KMS-11 (cell line): ENCODE measurements around the gene PLEKHM3.

Experiments
- H2AFZ ChIP-seq: fragments of 200-600 bp; sonication (generic); 2 replicates; pipeline ENCODE4 v1.6.1; 2016; ENCODE audit warnings: antibody characterized with exemption, mixed run types, low read depth
- H3K27ac ChIP-seq: fragments of 200-600 bp; sonication (generic); 2 replicates; pipeline ENCODE4 v1.6.1; 2016; ENCODE audit warnings: mild to moderate bottlenecking, mixed run types
- H3K27me3 ChIP-seq: fragments of 200-600 bp; sonication (generic); 2 replicates; pipeline ENCODE4 v1.6.1; 2017; ENCODE audit warnings: mild to moderate bottlenecking, low read depth, mixed run types, moderate library complexity; ENCODE audit not compliant: insufficient read depth
- H3K36me3 ChIP-seq: fragments of 200-600 bp; sonication (generic); 2 replicates; pipeline ENCODE4 v1.6.1; 2017; ENCODE audit warnings: mild to moderate bottlenecking, mixed run types; ENCODE audit not compliant: insufficient read depth
- H3K4me1 ChIP-seq: fragments of 200-600 bp; sonication (generic); 2 replicates; pipeline ENCODE4 v1.6.1; 2016; ENCODE audit warnings: mild to moderate bottlenecking, low read depth, mixed run types; ENCODE audit not compliant: poor library complexity, severe bottlenecking
- H3K4me2 ChIP-seq: fragments of 200-600 bp; sonication (generic); 2 replicates; pipeline ENCODE4 v1.7.0; 2016; ENCODE audit warnings: mild to moderate bottlenecking, mixed run types
- H3K4me3 ChIP-seq: fragments of 200-600 bp; sonication (generic); IDR thresholded peaks from 2 replicates; pipeline ENCODE4 v1.6.1; 2017; ENCODE audit warnings: low read depth, low read length, mixed read lengths; ENCODE audit not compliant: insufficient read depth
- H3K79me2 ChIP-seq: fragments of 200-600 bp; sonication (generic); 2 replicates; pipeline ENCODE4 v1.6.1; 2016; ENCODE audit warnings: low read depth, mixed run types; ENCODE audit not compliant: insufficient read depth
- H3K9ac ChIP-seq: fragments of 200-600 bp; sonication (generic); 2 replicates; pipeline ENCODE4 v1.6.1; 2016; ENCODE audit warnings: mild to moderate bottlenecking, mixed run types
- H4K20me1 ChIP-seq: fragments of 200-600 bp; sonication (generic); 2 replicates; pipeline ENCODE4 v1.6.1; 2016; ENCODE audit warnings: mild to moderate bottlenecking, mixed run types; ENCODE audit not compliant: insufficient read depth
- TF ChIP-seq, protein P1 (sequence below): fragments of 200-600 bp; sonication (generic); conservative IDR thresholded peaks from 2 replicates; pipeline ENCODE4 v1.6.1; 2017; ENCODE audit warnings: low read depth, mild to moderate bottlenecking, antibody characterized with exemption, low read length, moderate library complexity, mixed read lengths

PLEKHM3 gene

DNA sequence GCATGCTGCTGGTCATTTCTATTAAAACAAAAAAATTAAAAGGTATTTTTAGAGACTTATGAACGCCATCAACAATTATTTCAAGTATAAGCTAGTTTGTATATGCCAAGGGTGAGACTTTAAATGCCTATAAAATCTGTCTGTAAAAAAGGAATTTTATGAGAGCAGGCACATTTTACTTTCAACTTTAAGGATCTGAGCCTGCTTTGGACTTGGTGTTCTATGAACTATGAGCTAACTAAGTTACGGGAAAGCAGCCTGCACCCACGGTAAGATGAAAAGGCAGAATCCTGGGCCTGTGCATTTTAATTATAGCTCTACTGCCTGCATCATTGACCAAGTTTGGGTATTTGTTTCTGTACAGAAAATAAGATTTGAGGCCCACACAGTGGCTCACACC is 95.4 kb downstream of the PLEKHM3 start:
- no peaks in the 10 kb centered on the region for H4K20me1 ChIP-seq
- no peaks in the 10 kb centered on the region for H3K4me1 ChIP-seq
- no peak overlapping the region for H2AFZ ChIP-seq
- no peak overlapping the region for H3K4me2 ChIP-seq
- no peaks in the 10 kb centered on the region for H3K79me2 ChIP-seq
- no peaks in the 10 kb centered on the region for H3K27me3 ChIP-seq
- no peak overlapping the region for H3K27ac ChIP-seq
- H3K9ac ChIP-seq, result no peak overlapping the region
- no peaks in the 10 kb centered on the region for H3K36me3 ChIP-seq
- TF ChIP-seq, protein P1, sequence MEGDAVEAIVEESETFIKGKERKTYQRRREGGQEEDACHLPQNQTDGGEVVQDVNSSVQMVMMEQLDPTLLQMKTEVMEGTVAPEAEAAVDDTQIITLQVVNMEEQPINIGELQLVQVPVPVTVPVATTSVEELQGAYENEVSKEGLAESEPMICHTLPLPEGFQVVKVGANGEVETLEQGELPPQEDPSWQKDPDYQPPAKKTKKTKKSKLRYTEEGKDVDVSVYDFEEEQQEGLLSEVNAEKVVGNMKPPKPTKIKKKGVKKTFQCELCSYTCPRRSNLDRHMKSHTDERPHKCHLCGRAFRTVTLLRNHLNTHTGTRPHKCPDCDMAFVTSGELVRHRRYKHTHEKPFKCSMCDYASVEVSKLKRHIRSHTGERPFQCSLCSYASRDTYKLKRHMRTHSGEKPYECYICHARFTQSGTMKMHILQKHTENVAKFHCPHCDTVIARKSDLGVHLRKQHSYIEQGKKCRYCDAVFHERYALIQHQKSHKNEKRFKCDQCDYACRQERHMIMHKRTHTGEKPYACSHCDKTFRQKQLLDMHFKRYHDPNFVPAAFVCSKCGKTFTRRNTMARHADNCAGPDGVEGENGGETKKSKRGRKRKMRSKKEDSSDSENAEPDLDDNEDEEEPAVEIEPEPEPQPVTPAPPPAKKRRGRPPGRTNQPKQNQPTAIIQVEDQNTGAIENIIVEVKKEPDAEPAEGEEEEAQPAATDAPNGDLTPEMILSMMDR, result no peak
- H3K4me3 ChIP-seq, result no peak overlapping the region

GRCh38 chr2:207928079-207928478 is 97.2 kb downstream of the PLEKHM3 start:
- TF ChIP-seq, protein P1, result no peak
- no peaks in the 10 kb centered on the region for H3K27me3 ChIP-seq

DNA sequence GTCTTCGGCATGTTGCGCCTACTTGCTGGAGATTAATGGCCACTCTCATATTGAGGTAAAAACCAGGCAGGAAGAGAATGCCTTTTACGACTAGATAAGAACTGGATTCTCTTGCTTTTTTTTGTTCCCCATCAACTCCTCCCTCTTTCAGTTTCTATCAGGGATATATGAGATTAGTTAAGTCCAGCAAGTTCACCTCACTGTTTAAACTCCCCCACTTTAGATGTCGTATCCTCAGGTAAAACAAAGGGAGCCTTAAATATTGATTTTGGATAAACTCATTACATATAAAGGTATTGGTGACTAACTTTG is 98.4 kb downstream of the PLEKHM3 start:
- TF ChIP-seq, protein P1, result no peak
- Histone ChIP-seq H3K4me3 (no peak overlapping the region), H3K36me3 (no peaks in the 10 kb centered on the region), H3K4me1 (no peaks in the 10 kb centered on the region), H3K27ac (no peak overlapping the region), H3K9ac (no peak overlapping the region), H3K79me2 (no peaks in the 10 kb centered on the region), H2AFZ (no peak overlapping the region), H3K4me2 (no peak overlapping the region), H3K27me3 (no peaks in the 10 kb centered on the region), H4K20me1 (no peaks in the 10 kb centered on the region)

More at GRCh38 chr2:207928079-207928478, 97.2 kb downstream of the PLEKHM3 start:
- no peak overlapping the region for H2AFZ ChIP-seq
- no peaks in the 10 kb centered on the region for H3K4me1 ChIP-seq
- H4K20me1 ChIP-seq, result no peaks in the 10 kb centered on the region
- H3K4me3 ChIP-seq, result no peak overlapping the region
- H3K4me2 ChIP-seq, result no peak overlapping the region
- no peaks in the 10 kb centered on the region for H3K36me3 ChIP-seq
- H3K27ac ChIP-seq, result no peak overlapping the region
- no peaks in the 10 kb centered on the region for H3K79me2 ChIP-seq
- no peak overlapping the region for H3K9ac ChIP-seq

DNA sequence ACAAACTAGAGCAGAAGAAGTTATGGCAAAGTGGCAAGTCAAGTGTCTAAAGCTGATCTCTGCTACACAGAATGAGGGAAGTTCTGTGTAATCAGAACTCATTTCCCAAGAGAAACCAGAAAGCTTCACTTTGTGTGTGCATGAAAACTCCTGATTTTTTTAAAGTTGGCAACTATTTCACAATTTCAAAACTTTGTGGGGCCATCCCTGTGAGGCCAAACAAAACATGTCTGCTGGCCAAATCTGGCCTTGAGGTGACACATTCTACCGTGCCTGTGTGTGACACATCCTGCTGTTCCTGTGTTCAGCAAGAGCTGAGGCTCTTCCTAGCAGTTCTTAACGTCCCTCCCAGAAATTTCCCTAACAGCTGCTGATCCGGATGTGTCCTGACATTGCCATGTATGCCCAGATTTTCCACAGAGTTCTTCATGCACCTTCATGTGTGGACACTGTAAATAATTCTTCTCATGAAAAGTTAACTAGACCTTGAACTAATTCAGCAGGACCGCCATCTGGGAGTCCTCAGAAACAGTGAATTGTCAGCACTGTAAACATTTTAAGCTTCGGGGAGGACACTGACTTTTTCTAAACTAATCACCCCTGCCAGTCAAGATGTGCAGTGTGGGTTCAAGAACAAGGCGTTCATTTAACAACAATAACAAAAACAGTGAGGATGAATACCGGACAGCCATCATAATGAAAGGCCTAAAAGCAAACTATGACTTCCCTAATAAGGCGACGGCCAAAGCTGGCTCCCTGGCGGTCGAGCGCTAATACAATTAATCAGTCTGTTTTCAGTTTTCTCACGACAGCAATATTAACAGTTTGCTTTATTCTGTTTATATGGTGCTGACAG is 99.0 kb downstream of the PLEKHM3 start:
- Histone ChIP-seq H3K4me3 (no peak overlapping the region), H3K27me3 (no peaks in the 10 kb centered on the region), H3K4me1 (no peaks in the 10 kb centered on the region), H3K79me2 (no peaks in the 10 kb centered on the region), H4K20me1 (no peaks in the 10 kb centered on the region), H3K27ac (no peak overlapping the region), H3K4me2 (no peak overlapping the region), H3K9ac (no peak overlapping the region), H2AFZ (no peak overlapping the region), H3K36me3 (no peaks in the 10 kb centered on the region)
- TF ChIP-seq, protein P1, result no peak
